HepG2 (cell line): ENCODE data around the gene NAPB. TPM values are rescaled to one million over a fixed set of nuclear protein-coding genes. Genes with fewer than 3 reads are reported as not detected.

Experiments
- GATA4 ChIP-seq: sonication (generic); IDR thresholded peaks from 2 replicates; pipeline ENCODE4 v1.6.1; 2016; ENCODE audit warnings: antibody characterized with exemption, low read depth, borderline replicate concordance
- HNF1A ChIP-seq, 2 experiments: sonication (generic) in 1 of 2; formaldehyde crosslinking in 1 of 2; IDR thresholded peaks; 2 replicates each; pipeline versions ENCODE4 v1.4.0 to v1.6.1; 2016 to 2020; ENCODE audit warnings: borderline replicate concordance in 1 of 2, low read depth in 1 of 2, mild to moderate bottlenecking in 1 of 2, missing genetic modification reagents in 1 of 2
- IKZF1 ChIP-seq: fragments of 450-650 bp; IDR thresholded peaks from 2 replicates; pipeline ENCODE4 v1.7.1; 2016
- MBD4 ChIP-seq: IDR thresholded peaks from 2 replicates; pipeline ENCODE4 v1.6.1; 2012; ENCODE audit warnings: low read length, inconsistent platforms, borderline replicate concordance
- NBN ChIP-seq: fragments of 450-650 bp; conservative IDR thresholded peaks from 2 replicates; pipeline ENCODE4 v1.6.1; 2017
- RBM22 ChIP-seq: fragments of 200-400 bp; formaldehyde crosslinking; optimal IDR thresholded peaks from 2 replicates; pipeline ENCODE3; 2017; ENCODE audit warnings: mild to moderate bottlenecking, low read length, moderate library complexity
- ZNF777 ChIP-seq: sonication (generic); formaldehyde crosslinking; IDR thresholded peaks from 2 replicates; pipeline ENCODE4 v1.4.0; 2020; ENCODE audit warnings: missing genetic modification reagents
- ZNF790 ChIP-seq: sonication (generic); formaldehyde crosslinking; IDR thresholded peaks from 2 replicates; pipeline ENCODE4 v1.8.0; 2022; ENCODE audit warnings: missing genetic modification reagents, mild to moderate bottlenecking, borderline replicate concordance
- ZSCAN12 ChIP-seq: sonication (generic); formaldehyde crosslinking; IDR thresholded peaks from 2 replicates; pipeline ENCODE4 v1.9.0; 2021; ENCODE audit warnings: mild to moderate bottlenecking, missing genetic modification reagents
- ZSCAN29 ChIP-seq: sonication (generic); formaldehyde crosslinking; conservative IDR thresholded peaks from 2 replicates; pipeline ENCODE4 v1.4.0; 2020; ENCODE audit warnings: mild to moderate bottlenecking, missing genetic modification reagents
- ZSCAN9 ChIP-seq: IDR thresholded peaks from 2 replicates; pipeline ENCODE4 v1.6.1; 2016; ENCODE audit warnings: borderline replicate concordance
- polyA plus RNA-seq, 8 experiments: library from polyadenylated mRNA; depleted of rRNA in 3 of 8; stranded (reverse) in 7 of 8; unstranded in 1 of 8; fragments of >200 nt; fragmentation: Illumina TruSeq in 4 of 8; extraction: Trizol in 4 of 8; gene quantifications; 2 replicates each; pipeline versions ENCODE4 v1.2.1 to v1.2.3, GENCODE V29; 2011 to 2016; ENCODE audit warnings: low read depth in 4 of 8, missing spikeins in 1 of 8, mixed read lengths in 1 of 8; ENCODE audit not compliant: insufficient read depth in 1 of 8
- total RNA-seq, 5 experiments: library from RNA; depleted of rRNA; stranded (reverse); fragments of >200 nt; fragmentation: Illumina TruSeq; extraction: Trizol; gene quantifications; 2 replicates each; pipeline ENCODE4 v1.2.3, GENCODE V29; 2016; ENCODE audit warnings: low read depth in 1 of 5
- TF ChIP-seq, protein P1 (sequence below): sonication (generic); formaldehyde crosslinking; IDR thresholded peaks from 2 replicates; pipeline ENCODE4 v1.4.0; 2020; ENCODE audit warnings: mild to moderate bottlenecking, missing genetic modification reagents
- TF ChIP-seq, protein P2 (sequence below): IDR thresholded peaks from 2 replicates; pipeline ENCODE4 v1.6.1; 2018; ENCODE audit warnings: missing genetic modification reagents
- TF ChIP-seq, protein P3 (sequence below): sonication (generic); formaldehyde crosslinking; IDR thresholded peaks from 2 replicates; pipeline ENCODE4 v1.4.0; 2020; ENCODE audit warnings: mild to moderate bottlenecking, missing genetic modification reagents

The NAPB gene
- total and polyA plus RNA-seq, 2 of the 13 experiments (the other 11 are each of a cell fraction or from before 2014, with no cell fraction given) = 15.2 to 16.1 TPM

- TF ChIP-seq ZSCAN12 (peak; percentile 98), RBM22 (peak; percentile 43), HNF1A (IDR thresholded peaks at IDR 0.05; ENCODE audit: low read depth) (no peak), HNF1A (CRISPR knock-in tag; IDR thresholded peaks at IDR 0.05; ENCODE audit: borderline replicate concordance) (peak; percentile 93), ZNF777 (CRISPR knock-in tag) (peak; percentile 92), GATA4 (peak; percentile 83), ZNF790 (CRISPR knock-in tag) (peak; percentile 96; the same call in 1 of the 2 replicates), MBD4 (no peak), NBN (no peak), IKZF1 (no peak), ZSCAN9 (no peak; the same call in 1 of the 2 replicates), ZSCAN29 (CRISPR knock-in tag) (no peak; the same call in 1 of the 2 replicates)
- TF ChIP-seq, protein P1, sequence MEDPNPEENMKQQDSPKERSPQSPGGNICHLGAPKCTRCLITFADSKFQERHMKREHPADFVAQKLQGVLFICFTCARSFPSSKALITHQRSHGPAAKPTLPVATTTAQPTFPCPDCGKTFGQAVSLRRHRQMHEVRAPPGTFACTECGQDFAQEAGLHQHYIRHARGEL (CRISPR knock-in tag) = peak; percentile 72; the same call in 1 of the 2 replicates
- TF ChIP-seq, protein P2, sequence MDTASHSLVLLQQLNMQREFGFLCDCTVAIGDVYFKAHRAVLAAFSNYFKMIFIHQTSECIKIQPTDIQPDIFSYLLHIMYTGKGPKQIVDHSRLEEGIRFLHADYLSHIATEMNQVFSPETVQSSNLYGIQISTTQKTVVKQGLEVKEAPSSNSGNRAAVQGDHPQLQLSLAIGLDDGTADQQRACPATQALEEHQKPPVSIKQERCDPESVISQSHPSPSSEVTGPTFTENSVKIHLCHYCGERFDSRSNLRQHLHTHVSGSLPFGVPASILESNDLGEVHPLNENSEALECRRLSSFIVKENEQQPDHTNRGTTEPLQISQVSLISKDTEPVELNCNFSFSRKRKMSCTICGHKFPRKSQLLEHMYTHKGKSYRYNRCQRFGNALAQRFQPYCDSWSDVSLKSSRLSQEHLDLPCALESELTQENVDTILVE = peak; percentile 94
- TF ChIP-seq, protein P3, sequence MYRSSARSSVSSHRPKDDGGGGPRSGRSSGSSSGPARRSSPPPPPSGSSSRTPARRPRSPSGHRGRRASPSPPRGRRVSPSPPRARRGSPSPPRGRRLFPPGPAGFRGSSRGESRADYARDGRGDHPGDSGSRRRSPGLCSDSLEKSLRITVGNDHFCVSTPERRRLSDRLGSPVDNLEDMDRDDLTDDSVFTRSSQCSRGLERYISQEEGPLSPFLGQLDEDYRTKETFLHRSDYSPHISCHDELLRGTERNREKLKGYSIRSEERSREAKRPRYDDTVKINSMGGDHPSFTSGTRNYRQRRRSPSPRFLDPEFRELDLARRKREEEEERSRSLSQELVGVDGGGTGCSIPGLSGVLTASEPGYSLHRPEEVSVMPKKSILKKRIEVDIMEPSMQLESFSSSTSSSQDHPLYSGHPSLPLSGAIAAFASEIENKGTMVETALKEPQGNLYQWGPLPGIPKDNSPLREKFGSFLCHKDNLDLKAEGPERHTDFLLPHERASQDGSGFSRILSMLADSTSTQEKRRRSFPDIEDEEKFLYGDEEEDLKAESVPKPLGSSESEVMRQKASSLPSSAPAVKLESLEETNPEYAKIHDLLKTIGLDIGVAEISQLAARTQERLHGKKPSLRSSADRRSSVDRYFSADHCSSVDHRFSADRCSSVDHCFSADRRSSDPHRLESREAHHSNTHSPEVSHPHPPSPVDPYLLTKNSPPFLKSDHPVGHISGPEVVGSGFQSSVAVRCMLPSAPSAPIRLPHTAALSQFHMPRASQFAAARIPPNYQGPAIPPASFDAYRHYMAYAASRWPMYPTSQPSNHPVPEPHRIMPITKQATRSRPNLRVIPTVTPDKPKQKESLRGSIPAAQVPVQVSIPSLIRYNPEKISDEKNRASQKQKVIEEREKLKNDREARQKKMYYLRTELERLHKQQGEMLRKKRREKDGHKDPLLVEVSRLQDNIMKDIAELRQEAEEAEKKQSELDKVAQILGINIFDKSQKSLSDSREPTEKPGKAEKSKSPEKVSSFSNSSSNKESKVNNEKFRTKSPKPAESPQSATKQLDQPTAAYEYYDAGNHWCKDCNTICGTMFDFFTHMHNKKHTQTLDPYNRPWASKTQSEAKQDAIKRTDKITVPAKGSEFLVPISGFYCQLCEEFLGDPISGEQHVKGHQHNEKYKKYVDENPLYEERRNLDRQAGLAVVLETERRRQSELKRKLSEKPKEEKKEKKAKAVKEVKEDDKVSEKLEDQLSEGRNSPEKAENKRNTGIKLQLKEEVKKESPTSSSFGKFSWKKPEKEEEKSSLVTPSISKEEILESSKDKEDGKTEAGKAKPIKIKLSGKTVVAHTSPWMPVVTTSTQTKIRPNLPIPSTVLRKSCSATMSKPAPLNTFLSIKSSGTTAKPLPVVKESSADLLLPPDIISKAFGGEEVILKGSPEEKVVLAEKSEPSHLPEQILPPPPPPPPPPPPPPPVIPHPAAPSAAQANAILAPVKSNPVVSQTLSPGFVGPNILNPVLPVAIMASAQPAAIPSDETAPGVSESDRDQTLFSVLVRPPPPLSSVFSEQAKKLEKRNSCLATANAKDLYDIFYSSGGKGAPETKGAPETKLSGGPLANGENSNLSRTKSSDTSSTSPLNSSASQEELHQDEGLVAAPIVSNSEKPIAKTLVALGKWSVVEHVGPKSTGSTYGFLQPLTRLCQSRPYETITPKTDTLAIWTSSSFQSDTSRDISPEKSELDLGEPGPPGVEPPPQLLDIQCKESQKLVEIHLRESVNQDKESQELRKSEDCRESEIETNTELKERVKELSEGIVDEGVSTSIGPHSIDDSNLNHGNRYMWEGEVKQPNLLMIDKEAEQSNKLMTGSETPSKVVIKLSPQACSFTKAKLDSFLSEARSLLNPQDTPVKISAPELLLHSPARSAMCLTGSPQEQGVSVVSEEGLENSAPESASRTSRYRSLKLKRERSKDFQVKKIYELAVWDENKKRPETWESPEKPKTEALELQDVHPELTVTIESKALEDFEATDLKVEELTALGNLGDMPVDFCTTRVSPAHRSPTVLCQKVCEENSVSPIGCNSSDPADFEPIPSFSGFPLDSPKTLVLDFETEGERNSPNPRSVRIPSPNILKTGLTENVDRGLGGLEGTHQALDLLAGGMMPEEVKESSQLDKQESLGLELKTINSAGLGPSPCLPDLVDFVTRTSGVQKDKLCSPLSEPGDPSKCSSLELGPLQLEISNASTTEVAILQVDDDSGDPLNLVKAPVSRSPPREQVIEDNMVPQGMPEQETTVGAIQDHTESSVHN (CRISPR knock-in tag) = peak; percentile 70; the same call in 1 of the 2 replicates
Measured at GRCh38 chr20:23361476-23362391, 59.6 kb downstream of the NAPB start, which contains the start of gene GZF1 (continued).
